Neural progenitor cell (in vitro differentiated cells): ENCODE measurements around the gene TNIK.

Source experiments
- CTCF ChIP-seq: fragments of 200-600 bp; sonication (generic); IDR thresholded peaks from 2 replicates; pipeline ENCODE4 v1.5.1; 2017; ENCODE audit warnings: antibody characterized with exemption, mild to moderate bottlenecking
- EZH2 ChIP-seq: fragments of 200-600 bp; sonication (generic); IDR thresholded peaks from 2 replicates; pipeline ENCODE4 v1.6.1; 2017; ENCODE audit warnings: antibody characterized with exemption, mild to moderate bottlenecking, moderate library complexity

DNA sequence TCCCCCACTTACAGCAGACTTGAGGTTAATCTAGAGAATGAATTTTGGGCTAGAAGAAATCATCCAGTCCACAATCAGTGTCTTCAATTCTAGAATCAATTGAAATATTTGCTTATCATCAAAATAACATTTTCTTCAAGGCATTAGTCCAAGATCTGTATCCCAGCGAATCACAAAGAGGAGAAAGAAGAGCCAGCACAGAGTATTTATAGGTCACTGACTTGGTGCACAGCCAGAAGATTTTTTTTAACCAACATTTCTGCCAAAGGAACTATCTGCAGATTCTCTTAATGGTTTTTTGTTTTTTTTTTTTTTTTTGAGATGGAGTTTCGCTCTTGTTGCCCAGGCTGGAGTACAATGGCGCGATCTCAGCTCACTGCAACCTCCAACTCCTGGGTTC, 178.2 kb downstream of the TNIK start:
- TF ChIP-seq CTCF (no peak), EZH2 (no peak)
